ENCODE measurements around the gene HOXA3. TPM values are rescaled to one million over a fixed set of nuclear protein-coding genes. Genes with fewer than 3 reads are reported as not detected.

HOXA3 gene
- total RNA-seq, 1 experiment from 2014 or later: 9.2 TPM

- H3K4me3 ChIP-seq (replicated peaks in 1 of 2; ENCODE audit: low read depth in 1 of 2, low read length in 2 of 2): peak within 1 kb of the TSS; percentile 74 to 86
- peaks cover 10 to 19% of the 10 kb centered on the region in 2 experiments; a peak in 3 of 4 replicates for H3K4me1 ChIP-seq (ENCODE audit: control insufficient read depth in 1 of 2, insufficient read depth in 2 of 2, low read length in 2 of 2)
- peak within 1 kb of the TSS; percentile 77 for H3K27ac ChIP-seq (ENCODE audit: low read depth, low read length)
- no peaks in the 10 kb centered on the region for H3K36me3 ChIP-seq (ENCODE audit: control insufficient read depth in 1 of 2, insufficient read depth in 2 of 2, low read length in 2 of 2)
- H3K4me2 ChIP-seq (ENCODE audit: low read length): peak within 1 kb of the TSS; percentile 79
- ATAC-seq: peak; percentile 91
- peak within 1 kb of the TSS; percentile 76 for H3K9ac ChIP-seq (ENCODE audit: low read length)
- H3K9me2 ChIP-seq (ENCODE audit: insufficient read depth): no peaks in the 10 kb centered on the region
- H3K27me3 ChIP-seq (ENCODE audit: insufficient read depth, low read length): no peaks in the 10 kb centered on the region
- ChIA-PET POLR2A (interaction anchor here (0.6 to 1.9 kb wide), 5 partner anchors 12 to 49 kb away, joined by 3 to 8 read pairs (median 4); no protein-coding TSS in a partner anchor), RAD21 (ENCODE audit: low non-redundant PET in 1 of 2, low total read pairs in 2 of 2, uncharacterized antibody in 2 of 2, unreplicated experiment in 2 of 2) (interaction anchor here in 1 of 2 experiments (1.3 kb wide), 1 partner anchor 19 kb away, joined by 3 read pairs; no protein-coding TSS in a partner anchor), CTCF (no interaction called here)
- peak; percentile 80 for DNase-seq (ENCODE audit: low read depth, low spot score)
- H3K9me3 ChIP-seq (ENCODE audit: control insufficient read depth in 1 of 2, insufficient read depth in 1 of 2, low read depth in 1 of 2, low read length in 2 of 2): no peaks in the 10 kb centered on the region
- no peaks in the 10 kb centered on the region for H4K20me1 ChIP-seq (ENCODE audit: insufficient read depth)
- peaks cover 25% of the 10 kb centered on the region for H3K79me2 ChIP-seq (ENCODE audit: insufficient read depth, low read length)
- intact Hi-C loops (cut with micrococcal nuclease): loop anchor here (1.0 kb wide), 1 partner anchor 19 kb away; no protein-coding TSS in a partner anchor
- BruUV-seq (replicated peaks): no TSS peak
- no peak within 1 kb of the TSS for H2AFZ ChIP-seq (ENCODE audit: low read depth, low read length, poor library complexity, severe bottlenecking)
- TF ChIP-seq REST (IDR thresholded peaks at IDR 0.05; ENCODE audit: low read depth) (no peak), EGR1 (IDR thresholded peaks at IDR 0.05; ENCODE audit: low read depth) (no peak), CTCF (IDR thresholded peaks at IDR 0.05 in 2 of 3, conservative IDR thresholded peaks at IDR 0.05 in 1 of 3; ENCODE audit: borderline replicate concordance in 1 of 3, insufficient read depth in 1 of 3, low read depth in 2 of 3, low read length in 2 of 3) (no peak), POLR2A (IDR thresholded peaks at IDR 0.05; ENCODE audit: borderline replicate concordance, extremely low read depth, insufficient read depth, insufficient read length) (no peak), ZFX (IDR thresholded peaks at IDR 0.05) (peak; percentile 60), MAX (IDR thresholded peaks at IDR 0.05) (peak; percentile 56), CBX3 (IDR thresholded peaks at IDR 0.05; ENCODE audit: low read depth) (no peak), ZNF274 (IDR thresholded peaks at IDR 0.05; ENCODE audit: low read depth, low read length) (no peak), SP1 (IDR thresholded peaks at IDR 0.05; ENCODE audit: low read depth) (peak; percentile 56; the same call in 1 of the 2 replicates), ATF3 (IDR thresholded peaks at IDR 0.05) (no peak), ZBTB33 (IDR thresholded peaks at IDR 0.05; ENCODE audit: extremely low read depth, insufficient replicate concordance, low read length) (no peak), RAD21 (IDR thresholded peaks at IDR 0.05; ENCODE audit: low read depth) (no peak; the same call in 1 of the 2 replicates), POLR2AphosphoS5 (IDR thresholded peaks at IDR 0.05; ENCODE audit: low read depth, low read length) (peak; percentile 74), SRF (IDR thresholded peaks at IDR 0.05; ENCODE audit: low read depth) (no peak), TCF7L2 (IDR thresholded peaks at IDR 0.05; ENCODE audit: borderline replicate concordance, extremely low read depth, insufficient read depth, insufficient read length) (peak; percentile 60), SIN3A (IDR thresholded peaks at IDR 0.05; ENCODE audit: low read depth) (peak; percentile 68; the same call in 1 of the 2 replicates), CEBPB (IDR thresholded peaks at IDR 0.05; ENCODE audit: low read depth) (no peak), JUND (IDR thresholded peaks at IDR 0.05) (no peak)
Observed at GRCh38 chr7:27095897-27096767, 56.3 kb downstream of the HOXA3 start, which contains the start of gene HOXA1. Gene HOXA1, minus strand, starts transcription at chr7:27096000. Its CDS starts 88 bp downstream, at chr7:27095912.

Measured in HCT116 (cell line).